ENCODE results near the gene RNF32.

- TF ChIP-seq ZFP82 (CRISPR knock-in tag; IDR thresholded peaks at IDR 0.05; ENCODE audit: borderline replicate concordance) (no peak), GATAD1 (CRISPR knock-in tag; IDR thresholded peaks at IDR 0.05) (no peak), ZNF142 (CRISPR knock-in tag; IDR thresholded peaks at IDR 0.05) (no peak), SMAD1 (CRISPR knock-in tag; IDR thresholded peaks at IDR 0.05; ENCODE audit: borderline replicate concordance, low read depth) (no peak), ZNF263 (CRISPR knock-in tag; IDR thresholded peaks at IDR 0.05) (no peak), CTCF (CRISPR knock-in tag; IDR thresholded peaks at IDR 0.05) (no peak), AKAP8 (CRISPR knock-in tag; IDR thresholded peaks at IDR 0.05) (no peak), TCF12 (IDR thresholded peaks at IDR 0.05) (no peak), TCF12 (CRISPR knock-in tag; IDR thresholded peaks at IDR 0.05) (no peak), KIAA2018 (CRISPR knock-in tag; IDR thresholded peaks at IDR 0.05; ENCODE audit: borderline replicate concordance) (no peak), ZUFSP (CRISPR knock-in tag; IDR thresholded peaks at IDR 0.05; ENCODE audit: borderline replicate concordance) (no peak), ZNF879 (CRISPR knock-in tag; IDR thresholded peaks at IDR 0.05) (no peak), NFRKB (IDR thresholded peaks at IDR 0.05) (no peak), KLF16 (CRISPR knock-in tag; IDR thresholded peaks at IDR 0.05) (no peak)
Observed at GRCh38 chr7:156606691-156607331, 33.8 kb upstream of the RNF32 start.

Measured in HepG2 (cell line).